ENCODE measurements around the gene SEMA4A. TPM values are rescaled to one million over a fixed set of nuclear protein-coding genes. Genes with fewer than 3 reads are reported as not detected.

Gene SEMA4A
- total and polyA plus RNA-seq, 8 donors, result 2.6 to 7.0 (median 4.7) TPM

GRCh38 chr1:156164125-156164831, 10.9 kb downstream of the SEMA4A start:
- WGBS, 2 donors, result 83 to 85% methylated on average over 6 of the region's 6 CpGs
- H3K9me3 ChIP-seq, result no peaks in the 10 kb centered on the region
- intact Hi-C loops (cut with DNase I), result no loop called here
- no peak for ATAC-seq
- no peaks in the 10 kb centered on the region for H3K4me1 ChIP-seq
- no peak overlapping the region for H3K4me3 ChIP-seq
- no peaks in the 10 kb centered on the region for H3K36me3 ChIP-seq
- TF ChIP-seq, protein P1, sequence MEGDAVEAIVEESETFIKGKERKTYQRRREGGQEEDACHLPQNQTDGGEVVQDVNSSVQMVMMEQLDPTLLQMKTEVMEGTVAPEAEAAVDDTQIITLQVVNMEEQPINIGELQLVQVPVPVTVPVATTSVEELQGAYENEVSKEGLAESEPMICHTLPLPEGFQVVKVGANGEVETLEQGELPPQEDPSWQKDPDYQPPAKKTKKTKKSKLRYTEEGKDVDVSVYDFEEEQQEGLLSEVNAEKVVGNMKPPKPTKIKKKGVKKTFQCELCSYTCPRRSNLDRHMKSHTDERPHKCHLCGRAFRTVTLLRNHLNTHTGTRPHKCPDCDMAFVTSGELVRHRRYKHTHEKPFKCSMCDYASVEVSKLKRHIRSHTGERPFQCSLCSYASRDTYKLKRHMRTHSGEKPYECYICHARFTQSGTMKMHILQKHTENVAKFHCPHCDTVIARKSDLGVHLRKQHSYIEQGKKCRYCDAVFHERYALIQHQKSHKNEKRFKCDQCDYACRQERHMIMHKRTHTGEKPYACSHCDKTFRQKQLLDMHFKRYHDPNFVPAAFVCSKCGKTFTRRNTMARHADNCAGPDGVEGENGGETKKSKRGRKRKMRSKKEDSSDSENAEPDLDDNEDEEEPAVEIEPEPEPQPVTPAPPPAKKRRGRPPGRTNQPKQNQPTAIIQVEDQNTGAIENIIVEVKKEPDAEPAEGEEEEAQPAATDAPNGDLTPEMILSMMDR (IDR thresholded peaks at IDR 0.05), result no peak
- no peak overlapping the region for H3K27ac ChIP-seq
- H3K27me3 ChIP-seq, result no peaks in the 10 kb centered on the region
- no peak for DNase-seq
- no peak for FAIRE-seq

DNA sequence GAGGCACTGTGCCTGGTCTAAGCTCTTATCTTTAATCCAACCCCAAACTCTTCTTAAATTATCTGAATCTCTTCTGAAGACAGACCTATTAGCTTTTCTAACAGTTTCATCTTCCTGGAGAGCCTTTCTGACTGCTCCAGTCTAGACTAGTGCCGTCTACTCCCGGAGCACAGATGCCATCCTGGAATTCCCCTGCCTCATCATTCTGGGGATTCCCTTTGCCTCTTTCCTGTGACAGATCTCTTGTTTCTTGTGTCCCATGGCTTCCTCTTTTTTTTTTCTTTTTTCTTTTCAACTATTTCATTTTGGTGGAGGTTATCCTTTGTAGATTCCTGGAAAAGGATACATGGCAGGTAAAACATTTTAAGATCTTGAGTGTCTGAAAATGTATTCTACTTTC, 11.7 kb downstream of the SEMA4A start:
- DNase-seq (no peak), FAIRE-seq (no peak), ATAC-seq (peak in 1 of 4 donors; percentile 12)
- no peaks in the 10 kb centered on the region for H3K4me1 ChIP-seq
- no peak overlapping the region for H3K27ac ChIP-seq
- TF ChIP-seq, protein P1 (IDR thresholded peaks at IDR 0.05), result no peak
- H3K4me3 ChIP-seq, result no peak overlapping the region
- no peaks in the 10 kb centered on the region for H3K9me3 ChIP-seq
- no peaks in the 10 kb centered on the region for H3K27me3 ChIP-seq
- WGBS, 2 donors, result 78 to 80% methylated on average over 2 of the region's 2 CpGs
- H3K36me3 ChIP-seq, result no peaks in the 10 kb centered on the region
- intact Hi-C loops (cut with DNase I), result no loop called here

DNA sequence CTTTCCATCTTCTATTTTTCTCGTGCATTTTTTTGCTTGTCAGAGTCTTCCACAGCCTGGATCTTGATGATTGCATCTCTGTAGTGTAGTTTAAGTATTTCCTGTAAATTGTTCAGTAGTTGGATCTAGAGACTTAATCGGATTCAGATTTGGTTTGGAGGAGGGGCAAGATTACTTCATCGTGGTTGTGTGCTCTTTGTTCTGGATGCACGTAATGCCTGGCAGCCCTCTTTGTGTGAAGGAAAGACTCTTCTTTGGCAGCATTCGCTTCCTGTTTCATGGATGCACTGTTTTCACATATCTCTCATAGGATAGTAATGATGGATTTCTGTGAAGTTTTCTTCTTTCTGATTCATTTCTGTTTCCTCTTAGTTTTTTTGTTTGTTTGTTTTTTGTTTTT, 14.2 kb downstream of the SEMA4A start:
- no peaks in the 10 kb centered on the region for H3K4me1 ChIP-seq
- intact Hi-C loops (cut with DNase I), result no loop called here
- 75 to 77% methylated on average over 5 of the region's 5 CpGs for WGBS, 2 donors

GRCh38 chr1:156172696-156173470, 19.5 kb downstream of the SEMA4A start:
- Histone ChIP-seq H3K9me3 (no peaks in the 10 kb centered on the region), H3K27me3 (no peaks in the 10 kb centered on the region), H3K4me3 (no peak overlapping the region), H3K4me1 (no peaks in the 10 kb centered on the region), H3K36me3 (no peaks in the 10 kb centered on the region), H3K27ac (no peak overlapping the region)
- intact Hi-C loops (cut with DNase I), result no loop called here
- ATAC-seq (no peak), FAIRE-seq (no peak), DNase-seq (no peak)
- WGBS, 2 donors, result 78 to 82% methylated on average over 9 of the region's 9 CpGs
- TF ChIP-seq, protein P1 (IDR thresholded peaks at IDR 0.05), result no peak

More for the DNA sequence above, 14.2 kb downstream of the SEMA4A start:
- FAIRE-seq, result no peak
- Histone ChIP-seq H3K36me3 (no peaks in the 10 kb centered on the region), H3K27ac (no peak overlapping the region), H3K27me3 (no peaks in the 10 kb centered on the region), H3K4me3 (no peak overlapping the region), H3K9me3 (no peaks in the 10 kb centered on the region)
- no peak for DNase-seq
- TF ChIP-seq, protein P1 (IDR thresholded peaks at IDR 0.05), result no peak
- ATAC-seq, result no peak
